Loucy (cell line): Measurements from ENCODE around the gene UBE3C.

Source experiments
- H2AFZ ChIP-seq: fragments of 200-600 bp; sonication (generic); 2 replicates; pipeline ENCODE4 v1.6.0; 2016; ENCODE audit warnings: antibody characterized with exemption, mild to moderate bottlenecking, low read length, moderate library complexity
- H3F3A ChIP-seq: fragments of 200-600 bp; 2 replicates; pipeline ENCODE4 v1.6.0; 2016; ENCODE audit warnings: antibody characterized with exemption, low read depth, mild to moderate bottlenecking
- H3K27me3 ChIP-seq: fragments of 200-600 bp; sonication (generic); 2 replicates; pipeline ENCODE4 v1.6.1; 2014; ENCODE audit warnings: low read length, mild to moderate bottlenecking; ENCODE audit not compliant: insufficient read depth, poor library complexity, severe bottlenecking
- H3K36me3 ChIP-seq: fragments of 200-600 bp; sonication (generic); 2 replicates; pipeline ENCODE4 v1.6.1; 2016; ENCODE audit warnings: low read length; ENCODE audit not compliant: insufficient read depth
- H3K4me1 ChIP-seq: fragments of 200-600 bp; sonication (generic); 2 replicates; pipeline ENCODE4 v1.5.1; 2014; ENCODE audit warnings: low read length, mild to moderate bottlenecking; ENCODE audit not compliant: insufficient read depth, poor library complexity, severe bottlenecking
- H3K4me2 ChIP-seq: fragments of 200-600 bp; sonication (generic); 2 replicates; pipeline ENCODE4 v1.6.0; 2014; ENCODE audit warnings: antibody characterized with exemption, low read length, low read depth, mild to moderate bottlenecking; ENCODE audit not compliant: poor library complexity, severe bottlenecking
- H3K4me3 ChIP-seq: fragments of 200-600 bp; sonication (generic); 2 replicates; pipeline ENCODE4 v1.5.1; 2014; ENCODE audit warnings: low read length, mild to moderate bottlenecking, mixed read lengths; ENCODE audit not compliant: poor library complexity, severe bottlenecking
- H3K79me2 ChIP-seq: fragments of 200-600 bp; sonication (generic); 2 replicates; pipeline ENCODE4 v1.6.1; 2014; ENCODE audit warnings: low read length; ENCODE audit not compliant: insufficient read depth
- H3K9ac ChIP-seq: fragments of 200-600 bp; sonication (generic); 2 replicates; pipeline ENCODE4 v1.6.0; 2014; ENCODE audit warnings: mild to moderate bottlenecking, low read depth, low read length, moderate library complexity; ENCODE audit not compliant: poor library complexity, severe bottlenecking
- H3K9me2 ChIP-seq: fragments of 200-600 bp; sonication (generic); replicated peaks from 2 replicates; pipeline ENCODE4 v1.6.1; 2016; ENCODE audit warnings: low read depth, low read length, mixed read lengths
- H3K9me3 ChIP-seq: fragments of 200-600 bp; sonication (generic); 2 replicates; pipeline ENCODE4 v1.6.1; 2014; ENCODE audit warnings: mild to moderate bottlenecking, antibody characterized with exemption, low read length, low read depth; ENCODE audit not compliant: insufficient read depth
- H4K20me1 ChIP-seq: fragments of 200-600 bp; sonication (generic); 2 replicates; pipeline ENCODE4 v1.6.0; 2014; ENCODE audit warnings: antibody characterized with exemption, low read length, mild to moderate bottlenecking; ENCODE audit not compliant: insufficient read depth, poor library complexity, severe bottlenecking
- CTCF ChIP-seq: fragments of 200-600 bp; sonication (generic); conservative IDR thresholded peaks from 2 replicates; pipeline ENCODE4 v1.5.1; 2014; ENCODE audit warnings: mild to moderate bottlenecking, antibody characterized with exemption, low read length
- EZH2phosphoT487 ChIP-seq: fragments of 200-600 bp; IDR thresholded peaks from 2 replicates; pipeline ENCODE4 v1.6.1; 2018; ENCODE audit warnings: antibody characterized with exemption, mild to moderate bottlenecking, moderate library complexity, borderline replicate concordance

The UBE3C gene

GRCh38 chr7:157235357-157236333 is 96.9 kb downstream of the UBE3C start:
- no peak for TF ChIP-seq EZH2phosphoT487
- TF ChIP-seq CTCF, result no peak
- H4K20me1 ChIP-seq, result no peaks in the 10 kb centered on the region
- H3F3A ChIP-seq, result no peaks in the 10 kb centered on the region
- no peaks in the 10 kb centered on the region for H3K4me1 ChIP-seq
- no peak overlapping the region for H3K4me3 ChIP-seq
- H3K4me2 ChIP-seq, result no peak overlapping the region
- H3K27me3 ChIP-seq, result no peaks in the 10 kb centered on the region
- H3K79me2 ChIP-seq, result no peaks in the 10 kb centered on the region
- no peaks in the 10 kb centered on the region for H3K9me2 ChIP-seq
- no peaks in the 10 kb centered on the region for H3K9me3 ChIP-seq
- H3K36me3 ChIP-seq, result peaks cover 57% of the 10 kb centered on the region; the same call in 1 of the 2 replicates
- H2AFZ ChIP-seq, result no peak overlapping the region
- H3K9ac ChIP-seq, result no peak overlapping the region

- Histone ChIP-seq H3K4me3 (no peak overlapping the region), H3K9ac (no peak overlapping the region), H3K27me3 (no peaks in the 10 kb centered on the region), H3K9me2 (no peaks in the 10 kb centered on the region), H4K20me1 (no peaks in the 10 kb centered on the region), H3K79me2 (no peaks in the 10 kb centered on the region), H3F3A (no peaks in the 10 kb centered on the region), H3K36me3 (peaks cover 33% of the 10 kb centered on the region; the same call in 1 of the 2 replicates), H3K9me3 (no peaks in the 10 kb centered on the region), H3K4me2 (no peak overlapping the region), H2AFZ (no peak overlapping the region), H3K4me1 (no peaks in the 10 kb centered on the region)
- peak; percentile 57 for TF ChIP-seq CTCF
- TF ChIP-seq EZH2phosphoT487, result no peak
These were observed 99.4 kb downstream of the UBE3C start for GRCh38 chr7:157238087-157238486.

GRCh38 chr7:157239571-157240270 is 101.0 kb downstream of the UBE3C start:
- Histone ChIP-seq H3K27me3 (no peaks in the 10 kb centered on the region), H3K9me3 (no peaks in the 10 kb centered on the region), H4K20me1 (no peaks in the 10 kb centered on the region), H3K36me3 (peaks cover 18% of the 10 kb centered on the region; the same call in 1 of the 2 replicates), H2AFZ (no peak overlapping the region), H3K9ac (no peak overlapping the region), H3K4me1 (no peaks in the 10 kb centered on the region), H3K4me3 (no peak overlapping the region), H3K79me2 (no peaks in the 10 kb centered on the region), H3K4me2 (no peak overlapping the region), H3F3A (no peaks in the 10 kb centered on the region), H3K9me2 (no peaks in the 10 kb centered on the region)
- TF ChIP-seq EZH2phosphoT487 (no peak), CTCF (peak; percentile 36)
